Body of pancreas (tissue), 4 donors: ENCODE measurements around the gene RAB11A.

Experiments
- POLR2A ChIP-seq, 3 donors: fragments of 450-650 bp; IDR thresholded peaks; one replicate each; pipeline ENCODE4 v1.6.1; 2016; ENCODE audit warnings: antibody characterized with exemption in 3 of 3, mild to moderate bottlenecking in 2 of 3
- TF ChIP-seq, protein P1 (sequence below), 7 experiments: fragments of 450-650 bp in 4 of 7; fragments of 200-600 bp in 3 of 7; sonication (generic) in 3 of 7; IDR thresholded peaks; one replicate each; pipeline ENCODE4 v1.5.1; 2016 to 2019; ENCODE audit warnings: antibody characterized with exemption in 7 of 7

DNA sequence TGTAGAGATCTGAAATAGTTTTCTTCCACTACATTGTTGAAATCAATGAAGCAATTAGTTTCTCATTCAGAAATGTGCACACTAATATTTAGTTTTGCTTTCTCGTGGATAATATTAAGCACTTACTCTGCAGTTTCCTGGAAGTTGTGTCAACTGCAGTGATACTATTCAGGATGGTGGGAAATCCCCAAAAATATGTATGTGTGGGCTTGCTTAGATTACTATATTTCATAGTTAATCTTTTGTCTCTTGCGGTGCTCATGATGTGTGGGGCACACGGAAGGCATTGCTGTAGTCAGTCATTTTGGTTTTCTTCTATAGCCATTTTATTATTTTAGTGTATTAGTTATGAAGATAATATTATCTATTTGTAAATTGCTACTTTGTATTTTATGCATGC lies 19.7 kb downstream of the RAB11A start:
- TF ChIP-seq, protein P1, sequence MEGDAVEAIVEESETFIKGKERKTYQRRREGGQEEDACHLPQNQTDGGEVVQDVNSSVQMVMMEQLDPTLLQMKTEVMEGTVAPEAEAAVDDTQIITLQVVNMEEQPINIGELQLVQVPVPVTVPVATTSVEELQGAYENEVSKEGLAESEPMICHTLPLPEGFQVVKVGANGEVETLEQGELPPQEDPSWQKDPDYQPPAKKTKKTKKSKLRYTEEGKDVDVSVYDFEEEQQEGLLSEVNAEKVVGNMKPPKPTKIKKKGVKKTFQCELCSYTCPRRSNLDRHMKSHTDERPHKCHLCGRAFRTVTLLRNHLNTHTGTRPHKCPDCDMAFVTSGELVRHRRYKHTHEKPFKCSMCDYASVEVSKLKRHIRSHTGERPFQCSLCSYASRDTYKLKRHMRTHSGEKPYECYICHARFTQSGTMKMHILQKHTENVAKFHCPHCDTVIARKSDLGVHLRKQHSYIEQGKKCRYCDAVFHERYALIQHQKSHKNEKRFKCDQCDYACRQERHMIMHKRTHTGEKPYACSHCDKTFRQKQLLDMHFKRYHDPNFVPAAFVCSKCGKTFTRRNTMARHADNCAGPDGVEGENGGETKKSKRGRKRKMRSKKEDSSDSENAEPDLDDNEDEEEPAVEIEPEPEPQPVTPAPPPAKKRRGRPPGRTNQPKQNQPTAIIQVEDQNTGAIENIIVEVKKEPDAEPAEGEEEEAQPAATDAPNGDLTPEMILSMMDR (IDR thresholded peaks at IDR 0.05) = no peak
- TF ChIP-seq POLR2A (IDR thresholded peaks at IDR 0.05) = no peak
